Medulla oblongata (tissue), 1 donor: ENCODE measurements around the gene BCORL1.

Experiments
- DNase-seq: peaks from one replicate; pipeline ENCODE4 v3.0.0-alpha.2; 2015; ENCODE audit errors: extremely low spot score

Gene BCORL1

GRCh38 chrX:130057209-130057608 is 74.8 kb downstream of the BCORL1 start:
- DNase-seq: no peak

GRCh38 chrX:130058652-130059051 is 76.2 kb downstream of the BCORL1 start:
- DNase-seq: no peak

DNA sequence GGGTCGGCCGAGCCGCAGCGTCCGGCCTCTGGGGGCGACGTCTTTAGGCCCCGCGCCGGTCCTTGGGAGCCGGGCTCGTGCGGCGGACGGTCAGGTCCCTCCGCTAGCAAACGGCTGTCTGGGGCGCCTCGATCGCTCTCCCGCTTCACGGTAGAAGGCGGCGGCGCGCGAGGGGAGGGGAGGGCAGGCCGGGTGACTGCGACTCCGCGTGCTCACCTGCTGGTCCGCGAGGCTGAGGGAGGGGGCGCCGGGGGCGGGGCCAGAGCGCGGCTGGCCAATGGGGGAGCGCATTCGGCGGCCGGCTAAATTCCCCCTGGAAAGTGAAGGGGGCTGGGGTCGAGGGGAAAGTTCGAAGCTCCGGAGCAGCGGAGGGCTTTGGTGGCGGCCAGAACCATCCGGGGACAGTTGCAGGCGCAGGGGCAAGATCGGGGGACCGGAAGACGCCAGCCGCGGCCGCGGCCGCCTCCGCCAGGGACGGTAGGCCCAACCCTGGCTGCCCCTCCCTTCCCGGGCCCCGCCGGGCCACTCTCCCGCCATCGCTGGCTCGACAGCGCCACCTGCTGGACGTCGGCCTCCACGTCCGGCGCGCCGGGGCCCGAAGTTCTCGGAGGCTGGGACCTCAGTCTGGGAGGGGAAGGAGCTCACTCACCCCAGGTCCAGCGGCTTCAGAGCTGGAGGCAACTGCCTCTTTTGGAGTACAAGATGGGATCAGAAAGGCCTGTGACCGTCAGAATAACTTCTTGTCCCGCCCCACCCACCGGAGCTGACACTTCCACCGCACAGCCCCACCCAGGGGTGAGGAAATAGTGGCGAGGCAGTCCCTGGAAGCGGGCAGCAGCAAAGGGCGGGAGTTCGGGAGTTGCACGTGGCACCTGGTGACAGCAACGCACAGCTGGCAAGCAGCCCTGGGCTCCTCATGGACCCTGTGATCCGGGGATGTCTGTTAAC is 78.0 kb downstream of the BCORL1 start:
- peak; percentile 78 for DNase-seq

GRCh38 chrX:130066975-130067615 is 84.7 kb downstream of the BCORL1 start:
- no peak for DNase-seq

DNA sequence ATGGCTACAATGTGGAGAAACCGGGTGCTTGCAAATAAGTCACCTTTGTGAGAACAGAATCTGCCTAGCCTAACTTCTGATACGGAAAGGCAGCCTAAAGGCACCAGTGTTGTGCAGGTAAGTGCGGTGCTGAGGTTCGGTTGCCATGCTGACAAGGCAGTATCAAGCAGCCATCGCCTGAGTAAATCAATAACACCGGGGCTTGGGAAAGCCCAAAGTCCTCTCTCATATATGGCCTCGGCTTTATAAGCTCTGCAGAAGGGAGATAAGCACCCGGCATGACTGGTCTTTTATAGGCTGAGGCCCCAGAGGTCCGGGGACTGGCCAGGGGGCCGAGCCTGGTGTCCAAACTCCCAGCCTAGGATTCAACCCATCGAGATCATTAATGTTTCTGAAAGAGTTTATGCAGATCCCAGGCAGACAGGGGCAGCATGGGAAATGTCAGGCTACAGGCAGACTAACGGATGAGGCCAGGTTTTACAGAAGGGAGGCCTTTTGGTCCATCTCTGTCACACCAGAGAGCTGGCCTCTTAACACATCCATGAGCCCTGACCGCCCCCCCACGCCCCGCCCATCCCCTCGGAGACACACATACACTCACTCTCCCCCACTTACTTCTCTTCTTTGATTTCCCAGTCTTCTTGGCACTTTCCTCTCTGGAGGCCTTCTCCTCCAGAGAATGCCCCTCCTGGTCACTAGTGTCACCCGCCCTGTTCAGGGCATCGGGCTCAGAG is 89.3 kb downstream of the BCORL1 start:
- no peak for DNase-seq

- DNase-seq: no peak
These were observed 89.9 kb downstream of the BCORL1 start for GRCh38 chrX:130072345-130072740.

GRCh38 chrX:130075777-130076176 is 93.3 kb downstream of the BCORL1 start:
- no peak for DNase-seq

DNA sequence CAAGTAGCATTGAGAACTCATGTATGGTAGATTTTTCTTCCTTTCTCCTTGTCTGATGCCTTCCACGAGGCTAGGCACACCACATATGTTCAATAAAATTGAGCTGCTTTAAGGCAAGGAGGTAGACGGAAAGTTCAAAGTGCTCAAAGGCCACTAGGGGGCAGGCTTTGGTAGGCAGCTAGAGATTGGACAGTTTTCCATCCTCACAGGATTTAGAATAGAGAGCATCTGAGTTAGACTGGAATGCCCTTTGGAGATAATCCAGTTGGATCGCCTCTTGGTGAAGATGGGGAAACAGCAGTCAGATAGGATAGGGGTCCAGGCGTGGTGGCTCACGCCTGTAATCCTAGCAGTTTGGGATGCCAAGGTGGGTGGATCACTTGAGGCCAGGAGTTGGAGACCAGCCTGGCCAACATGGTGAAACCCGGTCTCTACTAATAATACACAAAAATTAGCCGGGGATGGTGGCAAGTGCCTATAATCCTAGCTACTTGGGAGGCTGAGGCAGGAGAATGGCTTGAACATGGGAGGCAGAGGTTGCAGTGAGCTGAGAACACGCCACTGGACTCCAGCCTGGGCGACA is 97.5 kb downstream of the BCORL1 start:
- peak; percentile 83 for DNase-seq

DNA sequence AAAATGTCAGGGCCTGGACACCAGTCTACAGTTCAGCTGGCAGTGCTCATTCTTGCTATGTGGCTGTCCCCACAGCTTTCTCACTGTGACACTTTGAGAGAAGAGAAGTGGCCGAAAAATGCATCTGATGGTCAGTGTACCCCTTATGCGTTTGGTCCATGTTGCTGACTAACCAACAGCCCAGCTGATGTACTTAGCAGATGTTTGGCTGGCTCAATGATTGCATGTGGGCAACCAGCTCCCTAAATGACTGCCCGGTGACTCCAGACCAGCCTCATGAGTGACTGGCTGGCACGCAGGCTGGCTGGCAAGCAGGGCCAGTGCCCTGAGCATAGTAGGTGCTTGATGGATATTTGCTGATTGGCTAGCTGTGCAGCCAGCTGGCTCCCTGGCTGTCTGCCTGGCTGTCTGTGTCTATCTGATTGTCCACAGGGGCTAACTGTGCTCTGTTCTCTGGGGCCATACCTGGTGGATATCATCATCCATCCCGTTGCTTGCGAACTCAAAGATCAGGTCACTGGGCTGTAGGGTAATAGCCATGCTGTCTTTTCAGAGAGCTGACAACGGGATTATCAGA is 98.4 kb downstream of the BCORL1 start:
- no peak for DNase-seq

GRCh38 chrX:130081421-130082045 is 99.1 kb downstream of the BCORL1 start:
- no peak for DNase-seq

GRCh38 chrX:130082244-130083106 is 100.0 kb downstream of the BCORL1 start:
- peak; percentile 43 for DNase-seq

GRCh38 chrX:130083107-130083490 is 100.7 kb downstream of the BCORL1 start:
- DNase-seq: no peak

- DNase-seq: no peak
These were observed 101.4 kb downstream of the BCORL1 start for GRCh38 chrX:130083656-130084382.

DNA sequence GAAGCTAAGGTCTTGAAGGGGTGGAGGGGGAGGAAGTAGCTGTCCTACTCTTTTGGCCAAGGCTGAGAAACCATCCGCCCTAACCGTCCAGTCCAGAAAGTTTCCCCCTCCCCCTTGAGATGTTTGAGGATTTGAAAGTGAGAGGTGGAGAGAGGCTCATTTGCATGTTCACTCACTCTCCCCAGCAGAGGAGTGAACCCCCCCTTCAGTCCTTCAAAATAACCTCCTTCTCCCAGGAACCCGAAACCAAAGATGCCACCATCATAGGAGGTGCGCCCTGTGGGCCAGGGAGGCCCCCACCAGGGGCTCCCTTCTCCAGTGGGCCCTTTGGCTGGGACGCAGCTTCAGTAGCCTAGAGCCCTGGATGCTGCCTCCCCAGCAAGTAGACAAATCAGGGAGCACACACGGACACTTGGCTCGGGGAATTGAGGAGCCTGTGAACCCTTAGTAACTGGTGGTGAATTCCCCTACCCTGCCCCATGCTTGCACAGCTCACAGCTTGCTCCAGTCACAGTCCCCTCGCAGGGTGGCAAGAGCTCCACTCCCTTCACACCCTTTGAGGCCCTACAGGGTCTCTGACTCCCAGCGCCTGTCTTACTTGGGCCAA is 102.3 kb downstream of the BCORL1 start:
- no peak for DNase-seq

GRCh38 chrX:130085551-130086446 is 103.4 kb downstream of the BCORL1 start:
- DNase-seq: no peak

GRCh38 chrX:130086447-130087206 is 104.2 kb downstream of the BCORL1 start:
- DNase-seq: no peak

DNA sequence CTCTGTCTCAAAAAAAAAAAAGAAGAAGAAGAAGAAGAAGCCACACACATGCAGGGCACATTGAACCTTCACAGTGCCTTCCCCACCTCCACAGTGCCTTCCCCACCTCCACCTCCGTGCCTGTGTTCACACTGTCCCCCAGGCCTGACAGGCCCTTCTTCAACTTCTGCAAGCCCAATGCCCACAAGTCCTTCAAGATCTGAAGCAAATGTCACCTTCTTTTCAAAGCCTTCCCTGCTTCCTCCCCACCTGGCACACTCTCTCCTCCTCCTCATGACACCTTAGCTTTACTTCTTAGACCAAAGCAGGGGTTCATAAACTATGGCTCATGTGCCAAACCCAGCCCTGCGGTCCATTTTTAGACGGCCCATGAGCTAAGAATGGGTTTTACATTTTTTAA is 107.9 kb downstream of the BCORL1 start:
- no peak for DNase-seq
